AG09309 (cell line): ENCODE measurements around the gene GTPBP2.
A peak's percentile ranks its signal among the peaks of the same experiment; 100 is the strongest.

ENCODE experiments used
- DNase-seq: peaks from one replicate; pipeline ENCODE4 v3.0.0-alpha.2; 2010; ENCODE audit warnings: low read depth
- H3K4me3 ChIP-seq: 2 replicates; pipeline ENCODE4 v1.5.1; 2011; ENCODE audit warnings: mild to moderate bottlenecking, low read depth, low read length, moderate library complexity; ENCODE audit not compliant: control insufficient read depth
- CTCF ChIP-seq: IDR thresholded peaks from 2 replicates; pipeline ENCODE4 v1.5.1; 2011; ENCODE audit warnings: mild to moderate bottlenecking, low read depth, low read length, inconsistent platforms; ENCODE audit not compliant: insufficient read depth, control insufficient read depth; ENCODE audit errors: missing control alignments

Gene GTPBP2

GRCh38 chr6:43575772-43576551 lies 53.1 kb downstream of the GTPBP2 start, which contains the start of the genes POLH and XPO5:
Gene POLH (plus strand): TSS chr6:43576185. CDS start chr6:43582320, 6,135 bp downstream.
Gene XPO5 (minus strand): TSS chr6:43576038. CDS start chr6:43575864, 174 bp downstream.
- H3K4me3 ChIP-seq = peak within 1 kb of the TSS; percentile 100
- TF ChIP-seq CTCF = peak; percentile 19
- peak; percentile 56 for DNase-seq

GRCh38 chr6:43575105-43575771 lies 53.8 kb downstream of the GTPBP2 start:
- TF ChIP-seq CTCF = no peak
- no peak for DNase-seq
- H3K4me3 ChIP-seq = peak overlapping the region; percentile 100

- DNase-seq = no peak
- H3K4me3 ChIP-seq = no peak overlapping the region
- TF ChIP-seq CTCF = no peak
Measured at GRCh38 chr6:43572015-43572414, 57.0 kb downstream of the GTPBP2 start.

- TF ChIP-seq CTCF = no peak
- DNase-seq = no peak
- H3K4me3 ChIP-seq = no peak overlapping the region
Measured at GRCh38 chr6:43570876-43571441, 58.1 kb downstream of the GTPBP2 start.
